RKO (cell line): Measurements from ENCODE around the gene PYGO2.

ENCODE experiments used
- DNase-seq: peaks from one replicate; pipeline ENCODE4 v3.0.0-alpha.2; 2016; ENCODE audit warnings: low spot score

The PYGO2 gene

DNA sequence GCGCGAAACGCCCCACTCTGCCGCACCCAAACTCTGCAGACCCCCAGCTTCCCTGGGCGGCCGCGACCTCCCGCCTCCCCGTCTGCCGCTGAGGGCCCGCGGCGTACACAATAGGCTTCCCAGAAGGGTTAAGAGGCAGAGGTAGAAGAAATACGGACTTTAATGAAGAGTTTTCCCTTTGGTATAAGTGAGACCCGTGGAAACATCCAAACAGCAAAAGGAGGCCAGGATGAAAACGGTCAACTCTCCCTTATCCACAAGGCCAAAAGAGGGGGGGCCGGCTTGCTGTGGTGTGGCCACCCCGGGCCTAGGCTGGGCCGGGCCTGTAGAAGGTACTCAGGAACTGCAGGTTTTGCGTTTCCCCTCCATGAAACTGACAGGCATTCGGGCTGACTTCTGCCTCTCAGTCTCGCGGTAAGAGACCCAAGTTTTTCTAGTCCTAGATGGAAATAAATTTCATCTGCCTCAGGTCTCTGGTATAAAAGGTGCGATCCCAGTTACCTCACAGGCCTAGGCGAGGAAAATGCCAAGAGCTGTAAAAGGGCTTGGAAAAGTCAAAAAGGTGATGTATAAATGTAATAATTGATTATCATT, 671 bp upstream of the PYGO2 start:
- DNase-seq: peak; percentile 62

DNA sequence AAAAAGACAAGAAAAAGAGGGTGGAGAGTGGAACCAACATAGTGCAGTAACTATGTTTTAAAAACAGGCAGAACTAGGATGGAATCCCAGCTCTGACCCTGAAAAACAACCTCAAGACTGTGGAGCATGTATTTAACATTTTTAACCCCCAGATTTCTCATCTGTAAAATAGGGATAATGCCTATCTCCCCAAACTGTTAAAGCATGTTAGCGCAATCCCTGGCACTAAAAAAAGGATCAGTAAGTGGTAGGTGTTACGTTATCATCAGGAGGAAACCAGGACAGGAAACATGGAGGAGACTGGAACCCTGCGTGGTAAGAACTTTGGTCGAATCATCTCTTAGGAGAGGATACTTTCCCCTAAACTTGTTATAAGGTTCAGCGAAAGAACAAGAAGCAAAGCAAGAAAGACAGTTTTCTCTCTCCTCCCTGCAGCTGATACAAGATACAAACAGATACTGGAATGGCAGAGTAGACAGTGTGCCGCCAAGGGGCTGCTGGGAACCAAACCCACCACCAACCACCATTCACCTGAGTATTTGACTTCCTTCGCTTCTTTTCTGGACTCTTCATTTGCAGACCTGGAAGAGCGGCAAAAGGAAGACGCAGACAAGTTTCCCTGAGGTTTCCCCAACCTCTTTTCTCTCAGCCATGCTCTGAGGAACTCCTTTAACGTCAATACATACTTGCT, 991 bp downstream of the PYGO2 start:
- DNase-seq: no peak

DNA sequence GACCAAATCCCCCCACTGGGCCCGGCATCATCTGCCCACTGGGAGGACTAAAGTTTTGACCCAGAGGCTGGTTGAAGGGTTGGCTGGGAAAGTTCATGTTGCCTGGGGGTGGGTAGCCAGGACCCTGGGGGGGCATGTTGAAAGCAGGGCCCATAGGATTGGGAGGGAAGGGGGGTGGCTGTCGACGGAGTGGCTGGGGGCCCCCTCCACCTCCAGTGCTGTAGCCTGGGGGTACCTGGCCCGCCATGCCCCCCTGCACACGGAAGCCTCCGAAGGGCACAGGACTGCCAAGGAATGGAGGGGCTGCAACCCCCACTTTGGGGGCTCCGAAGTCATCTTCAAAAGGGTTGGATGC, 2.2 kb downstream of the PYGO2 start:
- DNase-seq: no peak

DNA sequence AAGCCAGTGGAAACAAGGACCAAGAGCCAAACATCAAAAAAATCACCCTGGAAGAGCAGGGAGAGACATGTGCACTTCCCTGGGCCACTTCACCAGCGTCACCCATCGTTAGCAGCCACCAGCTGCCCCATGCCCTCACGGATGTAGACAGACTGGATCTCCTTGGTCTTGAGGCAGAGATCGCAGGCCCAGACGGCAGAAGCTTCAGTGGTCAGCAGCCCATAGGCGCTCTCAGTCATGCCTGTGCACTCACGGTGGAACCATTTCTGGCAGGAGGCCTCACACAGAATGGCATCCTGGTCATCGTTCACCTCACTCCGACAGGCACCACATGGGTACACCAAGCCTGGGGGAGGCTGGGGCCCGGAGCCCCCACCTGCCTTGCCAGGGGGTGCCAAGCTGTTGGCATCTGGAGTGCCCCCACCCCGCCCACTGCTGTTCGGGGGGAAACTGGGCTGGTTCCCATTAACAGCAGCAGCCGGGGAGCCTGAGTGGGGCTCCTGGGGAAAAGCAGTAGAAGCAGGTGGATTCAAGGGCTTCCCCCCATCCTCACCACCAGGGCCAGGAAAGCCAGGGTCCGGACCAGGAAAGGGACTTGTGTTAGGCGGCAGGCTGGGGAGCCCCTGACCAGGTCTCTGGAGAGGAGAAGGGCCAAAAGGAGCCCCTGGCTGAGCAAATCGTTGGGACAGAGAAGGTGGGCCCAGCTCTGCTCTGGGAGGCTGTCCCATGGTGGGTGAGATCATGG, 2.7 kb downstream of the PYGO2 start:
- no peak for DNase-seq

DNA sequence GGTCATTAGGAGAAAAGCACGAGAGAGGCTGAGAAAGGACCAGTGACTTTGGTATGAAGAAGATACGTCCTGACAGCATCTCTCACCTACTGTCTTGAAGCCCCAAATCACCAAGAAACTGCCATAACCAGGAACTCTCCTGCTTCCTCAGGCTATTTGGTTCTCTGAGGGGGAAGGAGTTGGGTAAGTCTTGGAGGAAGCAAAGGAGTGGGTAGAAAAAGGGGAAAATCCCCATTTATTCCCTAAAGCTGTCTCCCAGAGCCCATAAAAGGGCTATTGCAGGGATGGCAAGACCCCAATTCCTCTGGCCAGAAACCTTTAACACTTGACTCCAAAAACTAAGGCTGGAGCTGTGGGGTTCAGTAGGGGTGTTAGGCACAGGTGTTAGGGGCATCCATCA, 3.5 kb downstream of the PYGO2 start:
- no peak for DNase-seq

DNA sequence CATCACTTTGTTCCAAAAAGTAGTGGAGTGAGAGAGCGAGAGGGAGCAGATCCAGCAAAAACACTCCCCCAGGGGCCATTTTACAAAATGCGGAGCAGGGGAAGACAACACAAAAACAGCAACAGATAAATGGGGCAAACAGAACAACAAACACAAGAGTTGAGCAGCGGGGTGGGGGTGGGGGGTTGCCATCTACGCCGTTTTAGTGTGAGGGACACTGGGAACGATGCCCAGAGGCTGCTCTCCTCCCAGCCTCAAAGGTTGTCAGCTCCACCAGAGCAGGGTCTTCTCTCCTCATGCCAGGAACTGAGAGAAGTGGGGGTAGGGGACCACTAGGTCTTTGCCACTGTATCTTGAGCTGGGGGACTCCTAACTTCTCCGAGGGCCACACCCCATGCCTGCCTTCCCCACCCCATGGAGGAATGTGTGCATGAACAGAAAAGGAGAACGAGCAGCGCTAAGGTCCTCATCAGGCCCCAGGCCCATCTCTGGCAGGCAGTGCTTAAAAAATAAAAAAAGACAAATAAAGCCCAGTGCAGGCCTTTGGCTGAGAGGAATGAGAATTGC, 4.4 kb downstream of the PYGO2 start:
- DNase-seq: no peak

DNA sequence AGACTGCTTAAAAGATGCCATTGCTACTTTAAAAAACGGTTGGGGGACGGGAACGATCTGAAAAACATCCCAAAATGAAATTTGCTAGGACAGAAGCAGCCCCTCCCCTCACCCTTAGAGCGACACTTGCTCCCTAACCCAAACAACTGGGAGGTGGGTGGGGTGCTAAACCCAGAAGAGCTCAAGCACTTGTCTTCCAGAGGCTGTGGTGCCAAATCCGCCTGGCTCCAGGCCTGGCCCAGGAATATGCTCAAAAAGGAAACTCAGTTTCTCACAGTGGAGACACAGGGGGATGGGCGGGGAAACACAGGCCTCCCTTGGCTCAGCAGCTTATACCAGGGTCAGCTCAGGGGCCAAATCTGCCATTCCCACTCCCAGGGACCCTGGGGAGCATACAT, 5.0 kb downstream of the PYGO2 start:
- no peak for DNase-seq

DNA sequence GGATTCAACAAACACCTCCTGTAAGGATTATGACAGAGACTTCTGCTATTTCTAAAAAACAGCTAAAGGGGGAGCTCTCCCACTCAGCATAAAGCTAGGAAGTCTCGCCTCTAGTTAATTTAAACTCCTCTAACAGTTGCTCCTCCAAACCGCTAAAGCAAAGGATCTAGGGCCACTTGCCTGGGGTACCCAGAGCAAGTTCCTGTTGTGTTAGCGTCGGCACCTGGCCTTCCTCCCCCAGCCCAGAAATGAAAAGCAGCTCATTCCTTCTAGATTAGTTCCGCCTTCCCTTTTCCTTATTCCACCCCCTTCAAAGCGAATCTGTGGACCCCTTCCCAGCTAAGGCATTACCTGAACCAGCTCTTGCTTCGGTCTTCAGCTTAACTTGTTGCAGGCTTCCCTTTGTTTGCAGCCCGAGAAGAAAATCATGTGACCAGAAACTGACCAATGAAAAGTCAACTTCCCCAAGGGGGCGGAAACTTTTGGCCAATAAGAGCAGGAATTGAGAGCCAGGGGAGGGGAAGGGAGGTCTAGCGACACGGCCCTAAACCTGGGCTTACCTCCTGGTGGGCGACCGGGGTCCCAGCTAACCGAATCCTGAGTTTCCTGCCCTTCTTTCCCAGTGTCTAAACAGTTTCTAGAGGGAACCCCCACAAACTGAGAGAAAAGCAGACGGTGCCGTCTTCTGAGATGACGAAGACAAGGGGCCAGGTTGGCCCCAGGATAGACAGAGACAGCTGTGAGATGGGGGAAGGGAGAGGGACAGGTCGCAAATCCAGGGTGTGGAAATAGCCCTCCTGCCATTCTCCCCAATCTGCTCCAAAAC, 5.7 kb downstream of the PYGO2 start, which contains the start of gene PBXIP1:
Gene PBXIP1 (minus strand): TSS at position 382 of the 826 bp plus-strand sequence. CDS start 2,378 bp downstream, outside the sequence.
- DNase-seq: peak; percentile 87

DNA sequence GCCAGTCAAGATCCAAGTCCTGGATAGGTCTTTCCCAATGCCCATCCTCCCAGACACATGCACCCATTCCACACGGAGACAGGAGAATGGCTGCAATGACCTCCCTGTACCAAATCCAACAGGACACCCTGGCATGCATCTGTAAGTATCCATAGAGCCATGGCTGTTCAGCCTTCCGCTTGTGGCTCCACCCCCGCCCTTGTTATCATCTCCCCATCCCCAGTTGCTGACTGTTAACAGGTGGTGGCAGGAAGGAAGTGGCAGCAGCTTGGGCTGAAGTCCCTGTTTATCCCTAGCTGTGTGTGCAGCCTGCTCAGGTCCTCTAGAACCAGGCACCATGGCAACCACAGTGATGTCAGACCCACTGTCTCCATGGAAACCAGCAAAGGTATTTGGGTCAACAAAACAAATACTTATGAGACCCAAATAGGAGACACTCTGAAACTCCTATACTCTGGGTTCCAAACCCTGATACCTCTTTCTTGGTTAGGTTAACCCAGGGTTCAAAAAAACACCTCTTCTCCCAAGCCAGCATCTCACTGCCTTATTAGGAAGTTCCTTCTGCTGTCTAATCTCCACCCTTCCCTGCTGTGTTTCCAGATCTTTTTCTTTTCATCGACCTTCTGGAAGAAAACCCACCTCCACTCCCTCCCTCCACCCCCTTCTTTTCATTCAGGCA, 6.4 kb downstream of the PYGO2 start:
- peak; percentile 66 for DNase-seq

DNA sequence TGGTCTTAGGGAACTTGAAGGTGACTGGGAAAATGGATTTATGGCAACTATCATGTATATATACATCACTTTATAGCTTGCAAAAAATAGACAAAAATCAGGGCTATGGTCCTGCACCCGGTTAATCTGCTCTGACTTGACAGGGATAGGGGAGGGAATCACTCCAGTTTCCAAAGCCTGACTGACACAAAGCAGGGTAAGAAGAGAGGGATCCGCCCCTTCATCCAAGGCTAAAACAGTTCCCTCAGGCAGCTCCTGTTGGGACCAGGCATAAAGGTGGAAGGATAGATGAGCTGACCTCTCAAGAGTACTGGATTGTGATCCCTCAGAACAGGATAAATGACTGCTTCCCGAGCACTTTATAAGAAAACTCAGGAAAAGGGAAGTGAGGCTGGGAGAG, 7.0 kb downstream of the PYGO2 start:
- no peak for DNase-seq

DNA sequence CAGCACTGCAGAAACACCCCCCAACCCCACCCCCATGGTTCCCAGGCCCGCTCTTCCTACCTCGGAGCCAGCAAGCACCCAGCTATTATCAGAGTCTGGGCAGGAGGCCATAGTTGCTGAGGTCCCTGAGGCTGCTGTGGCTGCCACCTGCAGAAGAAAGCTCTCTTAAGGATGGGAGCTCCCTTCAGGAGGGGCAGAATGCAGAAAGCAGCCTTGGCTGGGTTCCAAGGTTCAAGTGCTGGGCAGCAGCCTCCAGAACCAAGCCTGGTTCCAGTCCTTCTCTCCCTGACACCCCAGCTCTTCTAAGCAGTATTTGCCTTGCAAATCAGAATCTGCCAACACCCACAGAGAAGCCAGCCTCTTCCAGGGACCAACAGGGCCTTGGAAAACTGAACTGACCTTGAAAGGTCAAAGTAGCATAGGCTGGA, 8.0 kb downstream of the PYGO2 start:
- DNase-seq: no peak

DNA sequence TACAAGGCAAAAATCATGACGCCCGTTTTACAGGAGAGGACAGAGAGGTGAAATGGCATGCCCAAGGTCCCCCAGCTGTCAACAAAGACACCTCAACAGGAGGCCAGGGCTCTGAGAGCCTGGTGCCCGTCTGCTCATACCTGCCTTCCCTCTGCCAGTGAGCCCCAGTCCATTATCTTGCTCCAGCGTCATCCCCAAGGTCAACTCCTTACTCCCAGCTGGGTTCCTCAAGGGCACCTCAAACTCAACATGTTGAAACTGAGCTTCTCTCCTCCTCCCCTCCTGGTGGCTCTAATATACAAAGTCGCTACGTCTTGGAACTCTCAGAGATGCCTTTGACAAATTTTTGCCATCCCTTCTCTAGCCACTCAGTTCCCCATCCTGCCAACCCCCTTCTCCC, 8.9 kb downstream of the PYGO2 start:
- no peak for DNase-seq

DNA sequence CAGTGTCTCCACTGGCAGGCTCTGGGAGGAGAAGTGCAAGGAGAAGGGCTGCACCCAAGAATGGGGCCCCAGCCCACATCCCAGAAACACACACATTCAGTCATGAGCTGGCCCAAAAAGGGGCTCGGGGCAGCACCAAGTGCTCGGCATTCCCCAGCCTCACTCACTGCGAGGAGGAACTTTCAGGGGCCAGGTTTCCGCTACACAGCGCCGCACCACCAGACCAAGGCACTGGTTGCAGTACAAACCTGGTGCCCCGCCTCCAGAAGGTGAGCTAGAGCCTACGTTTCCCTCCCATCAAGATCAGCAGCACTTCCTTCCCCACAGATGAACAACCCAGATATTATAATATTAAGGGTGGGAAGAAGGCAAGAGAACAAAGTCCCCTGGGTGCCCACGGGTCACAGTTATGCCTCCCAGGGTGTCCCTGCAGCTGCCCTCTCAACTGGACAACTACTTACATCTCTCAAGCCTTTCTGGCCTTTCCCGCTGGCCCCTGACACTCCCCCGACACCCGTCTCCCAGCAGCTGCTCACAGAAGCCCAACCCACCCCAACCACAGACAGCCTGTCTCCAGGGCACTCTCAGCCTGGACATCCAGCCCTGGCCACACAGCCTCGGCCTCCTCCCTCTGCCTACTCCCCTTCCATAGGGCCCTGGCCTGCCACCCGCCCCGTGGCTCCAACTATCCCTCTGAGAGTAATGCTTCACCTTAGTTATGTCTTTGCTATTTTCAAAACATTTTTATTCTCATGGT, 9.5 kb downstream of the PYGO2 start:
- no peak for DNase-seq

DNA sequence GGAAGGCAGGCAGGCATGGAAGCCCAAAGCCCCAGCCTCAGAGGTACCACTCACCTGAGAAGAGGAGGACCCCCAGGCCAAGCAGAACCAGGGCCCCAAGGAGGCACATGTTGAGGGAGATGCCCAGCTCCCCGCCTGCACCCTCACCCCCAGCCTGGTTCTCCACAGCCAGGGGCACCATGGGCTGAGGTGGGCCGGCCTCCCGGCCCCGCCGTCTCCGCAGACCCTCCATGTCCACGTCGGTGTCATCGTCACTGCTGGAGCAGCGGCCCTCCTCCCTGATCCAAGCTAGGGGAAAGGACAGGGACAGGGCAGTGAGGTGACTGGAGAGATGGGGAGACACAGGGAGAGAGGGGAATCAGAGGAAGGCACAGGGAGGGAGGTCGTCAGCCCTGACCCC, 13.5 kb downstream of the PYGO2 start:
- no peak for DNase-seq

DNA sequence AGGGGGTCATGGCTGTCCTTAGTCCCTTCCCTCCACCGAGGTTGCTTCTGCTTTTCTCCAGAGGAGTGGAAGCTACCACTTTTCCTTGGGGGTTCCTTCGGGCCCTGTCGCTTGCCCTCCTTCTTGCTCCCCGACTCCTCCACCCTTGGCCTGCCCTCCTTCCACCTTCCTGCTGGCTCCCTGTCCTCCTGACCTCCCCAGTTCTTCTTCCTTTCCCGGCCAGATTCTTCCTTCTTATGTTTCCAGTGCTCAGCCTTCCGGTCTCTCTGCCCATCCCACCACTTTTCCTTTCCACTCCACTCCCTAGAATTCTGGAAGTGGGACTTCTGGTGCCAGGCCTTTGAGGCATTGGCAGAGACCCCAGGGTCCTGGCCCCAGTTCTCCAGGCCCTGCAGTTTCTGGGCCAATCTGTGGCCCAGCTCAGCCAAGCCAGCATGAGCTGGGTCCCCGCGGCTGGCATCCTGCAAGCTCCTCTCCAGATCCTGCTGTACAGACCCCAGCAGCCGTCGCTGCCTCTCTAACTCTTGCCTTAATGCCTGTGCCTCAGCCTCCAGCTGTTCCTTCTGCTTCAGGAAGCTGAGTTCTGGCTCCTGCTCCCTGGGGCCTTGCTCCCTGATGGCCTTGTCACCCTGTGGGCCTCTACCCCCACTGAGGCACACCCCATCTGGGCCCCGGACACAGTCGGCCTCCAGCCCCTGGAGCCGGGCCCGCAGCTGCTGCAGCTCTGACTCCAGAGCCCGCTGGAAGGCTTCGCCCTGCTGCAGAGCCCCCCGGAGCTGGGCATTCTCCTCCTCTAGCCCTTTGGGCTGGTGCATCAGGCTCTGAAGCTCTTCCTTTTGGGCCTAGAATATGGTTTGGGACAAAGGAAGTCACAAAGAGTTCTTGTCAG, 15.4 kb downstream of the PYGO2 start:
- no peak for DNase-seq

DNA sequence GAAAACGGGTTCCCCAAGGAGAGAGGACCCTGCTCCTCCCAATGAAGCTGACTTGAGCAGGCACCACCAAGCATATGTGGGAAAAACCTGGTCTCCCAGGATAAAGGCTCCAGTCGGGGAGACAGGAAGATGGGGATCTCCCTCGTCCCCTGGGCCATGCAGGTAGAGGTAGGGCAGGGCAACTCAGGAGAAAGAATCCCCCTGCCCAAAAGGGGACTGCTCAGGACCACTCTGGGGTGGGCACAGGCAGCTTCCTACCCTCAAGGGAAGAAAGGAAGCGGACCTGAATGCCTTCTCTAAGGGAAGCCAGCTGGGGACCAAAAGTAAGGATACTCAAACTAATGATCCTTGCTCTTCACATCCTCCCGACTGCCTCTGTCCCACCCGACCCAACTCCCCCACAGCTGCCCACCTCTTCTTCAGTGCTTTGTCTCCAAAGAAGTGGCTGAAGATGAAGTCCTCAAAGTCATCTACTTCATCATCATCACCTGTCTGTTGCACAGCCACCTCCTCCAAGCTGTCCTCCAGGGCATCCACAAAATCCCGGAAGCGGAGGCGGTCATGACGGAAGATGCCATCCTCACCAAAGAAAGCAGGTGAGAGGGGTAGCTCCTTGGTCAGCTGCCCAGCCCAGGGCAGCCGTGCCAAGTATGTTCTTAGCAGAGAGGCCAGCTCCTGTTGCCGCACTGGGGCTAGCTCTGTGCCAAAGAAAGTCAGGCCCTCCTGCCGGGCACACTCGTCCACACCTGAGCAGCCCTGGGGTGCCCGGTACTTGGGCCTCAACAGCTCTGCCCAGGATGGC, 16.2 kb downstream of the PYGO2 start:
- no peak for DNase-seq

DNA sequence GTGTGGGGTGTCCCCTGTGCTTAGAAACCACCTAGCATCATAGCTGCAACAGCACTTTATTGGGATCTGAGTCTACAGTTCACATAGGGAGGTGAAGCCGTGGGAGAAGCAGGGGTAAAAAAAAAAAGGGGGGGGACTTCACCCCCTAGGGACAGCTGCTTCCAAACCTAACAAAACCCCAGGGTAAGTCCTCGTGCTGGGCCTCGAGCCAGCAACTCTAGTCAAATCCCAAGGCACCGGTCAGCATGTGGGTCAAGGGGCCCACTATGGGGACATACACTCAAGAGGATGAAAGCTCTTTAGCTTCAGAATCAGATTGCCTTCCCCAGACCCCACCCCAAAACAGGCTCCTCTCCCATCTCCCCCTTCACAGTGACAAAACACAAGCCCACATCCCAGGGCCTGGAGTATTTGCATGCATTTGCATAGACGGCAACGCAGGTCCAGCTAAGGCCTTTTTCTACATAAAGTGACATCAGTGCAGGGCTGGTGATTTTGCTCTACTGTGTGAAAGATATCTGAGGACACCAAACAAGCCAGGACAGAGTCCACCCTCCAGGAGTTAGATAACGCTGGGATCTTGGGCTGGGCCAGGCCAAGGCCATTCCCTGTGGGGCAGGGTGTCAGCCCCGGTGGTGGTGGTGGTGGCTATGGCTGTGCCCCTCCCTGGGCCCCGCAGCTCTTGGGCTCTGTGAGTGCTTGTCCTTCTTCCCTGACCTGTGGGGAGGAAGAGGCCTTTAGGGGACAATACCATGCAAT, 17.0 kb downstream of the PYGO2 start:
- DNase-seq: no peak
